ENCODE measurements around the gene NUDT21. TPM values are rescaled to one million over a fixed set of nuclear protein-coding genes. Genes with fewer than 3 reads are reported as not detected.

Gene NUDT21
- total and polyA plus RNA-seq, 8 donors = 80.8 to 136 (median 120) TPM

- H3K36me3 ChIP-seq = peaks cover 0 to 39% of the 10 kb centered on the region in 2 donors
- ATAC-seq (peak; percentile 70), DNase-seq (peak in 2 of 4 donors; percentile 13 to 24)
- H3K4me1 ChIP-seq = peaks cover 18 to 46% of the 10 kb centered on the region in 2 donors
- TF ChIP-seq CTCF (IDR thresholded peaks at IDR 0.05) = no peak
- H3K27ac ChIP-seq = peak overlapping the region; percentile 60 to 83
- no peaks in the 10 kb centered on the region for H3K9me3 ChIP-seq
- H3K4me3 ChIP-seq = peak overlapping the region; percentile 88 to 91
- no peaks in the 10 kb centered on the region for H3K27me3 ChIP-seq
- intact Hi-C loops (cut with DNase I) = no loop called here
Observed at GRCh38 chr16:56451753-56452689, 889 bp upstream of the NUDT21 start.

- Histone ChIP-seq H3K27me3 (no peaks in the 10 kb centered on the region), H3K27ac (peak overlapping the region in 1 of 2 donors; percentile 83), H3K9me3 (no peaks in the 10 kb centered on the region), H3K4me1 (peaks cover 18 to 46% of the 10 kb centered on the region in 2 donors), H3K4me3 (peak overlapping the region; percentile 88 to 91), H3K36me3 (peaks cover 0 to 37% of the 10 kb centered on the region in 2 donors)
- ATAC-seq (peak; percentile 25), DNase-seq (no peak)
- intact Hi-C loops (cut with DNase I) = no loop called here
- TF ChIP-seq CTCF (IDR thresholded peaks at IDR 0.05) = no peak
Observed at GRCh38 chr16:56450275-56450985, 702 bp downstream of the NUDT21 start.

GRCh38 chr16:56448005-56448404 lies 3.1 kb downstream of the NUDT21 start:
- intact Hi-C loops (cut with DNase I) = no loop called here
- no peak for TF ChIP-seq CTCF (IDR thresholded peaks at IDR 0.05)

GRCh38 chr16:56447286-56447685 lies 3.8 kb downstream of the NUDT21 start:
- Histone ChIP-seq H3K27ac (no peak overlapping the region), H3K9me3 (no peaks in the 10 kb centered on the region), H3K4me1 (peaks cover 12 to 35% of the 10 kb centered on the region in 2 donors), H3K36me3 (peaks cover 0 to 42% of the 10 kb centered on the region in 2 donors), H3K4me3 (no peak overlapping the region), H3K27me3 (no peaks in the 10 kb centered on the region)
- no peak for TF ChIP-seq CTCF (IDR thresholded peaks at IDR 0.05)
- intact Hi-C loops (cut with DNase I) = no loop called here
- no peak for DNase-seq
- no peak for ATAC-seq

More at GRCh38 chr16:56448005-56448404, 3.1 kb downstream of the NUDT21 start:
- peaks cover 0 to 39% of the 10 kb centered on the region in 2 donors for H3K36me3 ChIP-seq
- H3K27ac ChIP-seq = no peak overlapping the region
- ATAC-seq (no peak), DNase-seq (no peak)
- H3K4me3 ChIP-seq = no peak overlapping the region
- H3K9me3 ChIP-seq = no peaks in the 10 kb centered on the region
- no peaks in the 10 kb centered on the region for H3K27me3 ChIP-seq
- H3K4me1 ChIP-seq = peaks cover 18 to 42% of the 10 kb centered on the region in 2 donors

GRCh38 chr16:56438038-56438437 lies 13.1 kb downstream of the NUDT21 start:
- no peak overlapping the region for H3K27ac ChIP-seq
- ATAC-seq = no peak
- DNase-seq = no peak
- intact Hi-C loops (cut with DNase I) = no loop called here
- peaks cover 0 to 63% of the 10 kb centered on the region in 2 donors for H3K36me3 ChIP-seq
- no peaks in the 10 kb centered on the region for H3K27me3 ChIP-seq
- no peak for TF ChIP-seq CTCF (IDR thresholded peaks at IDR 0.05)
- H3K4me1 ChIP-seq = no peaks in the 10 kb centered on the region
- no peak overlapping the region for H3K4me3 ChIP-seq
- no peaks in the 10 kb centered on the region for H3K9me3 ChIP-seq

Measured in left lung (tissue), 10 donors.